ENCODE results near the gene SEPTIN10. TPM values are rescaled to one million over a fixed set of nuclear protein-coding genes. Genes with fewer than 3 reads are reported as not detected.

Gene SEPTIN10
- total RNA-seq, 1 donor from 2014 or later: 160 TPM

- Histone ChIP-seq H2AFZ (replicated peaks) (no peak overlapping the region), H3K27ac (no peak overlapping the region), H3K36me3 (peaks cover 7% of the 10 kb centered on the region), H3K79me2 (ENCODE audit: low read depth) (no peaks in the 10 kb centered on the region), H3K27me3 (no peaks in the 10 kb centered on the region), H3K4me3 (no peak overlapping the region), H3K4me2 (no peak overlapping the region), H3F3A (ENCODE audit: low read depth) (no peaks in the 10 kb centered on the region), H3K4me1 (no peaks in the 10 kb centered on the region), H3K9ac (no peak overlapping the region), H4K20me1 (ENCODE audit: low read depth) (no peaks in the 10 kb centered on the region), H3K9me3 (ENCODE audit: low read depth) (no peaks in the 10 kb centered on the region)
- H3K27ac Mint-ChIP-seq: no peak overlapping the region
- H3K9me3 Mint-ChIP-seq: peaks cover 8% of the 10 kb centered on the region
- H3K36me3 Mint-ChIP-seq: peaks cover 55% of the 10 kb centered on the region
- no peak for DNase-seq (ENCODE audit: low spot score)
- TF ChIP-seq EZH2 (IDR thresholded peaks at IDR 0.05) (no peak), CTCF (IDR thresholded peaks at IDR 0.05) (no peak), EZH2phosphoT487 (IDR thresholded peaks at IDR 0.05) (no peak)
- no peaks in the 10 kb centered on the region for H3K27me3 Mint-ChIP-seq (ENCODE audit: insufficient read depth, low read depth)
- H3K4me3 Mint-ChIP-seq: no peak overlapping the region
- H3K4me1 Mint-ChIP-seq: no peaks in the 10 kb centered on the region
Observed at GRCh38 chr2:109557309-109557708, 56.5 kb downstream of the SEPTIN10 start.

GRCh38 chr2:109555346-109555900 is 58.3 kb downstream of the SEPTIN10 start:
- Histone ChIP-seq H3K27me3 (no peaks in the 10 kb centered on the region), H3K36me3 (peaks cover 7% of the 10 kb centered on the region), H3K4me3 (no peak overlapping the region), H2AFZ (replicated peaks) (no peak overlapping the region), H3K27ac (no peak overlapping the region), H3K4me2 (no peak overlapping the region), H3K9me3 (ENCODE audit: low read depth) (no peaks in the 10 kb centered on the region), H3K4me1 (no peaks in the 10 kb centered on the region), H3K79me2 (ENCODE audit: low read depth) (no peaks in the 10 kb centered on the region), H3F3A (ENCODE audit: low read depth) (no peaks in the 10 kb centered on the region), H4K20me1 (ENCODE audit: low read depth) (no peaks in the 10 kb centered on the region), H3K9ac (no peak overlapping the region)
- no peak overlapping the region for H3K27ac Mint-ChIP-seq
- H3K4me3 Mint-ChIP-seq: no peak overlapping the region
- peaks cover 13% of the 10 kb centered on the region for H3K9me3 Mint-ChIP-seq
- TF ChIP-seq EZH2 (IDR thresholded peaks at IDR 0.05) (no peak), CTCF (IDR thresholded peaks at IDR 0.05) (no peak), EZH2phosphoT487 (IDR thresholded peaks at IDR 0.05) (no peak)
- H3K36me3 Mint-ChIP-seq: peaks cover 60% of the 10 kb centered on the region
- H3K27me3 Mint-ChIP-seq (ENCODE audit: insufficient read depth, low read depth): no peaks in the 10 kb centered on the region
- H3K4me1 Mint-ChIP-seq: peaks cover 3% of the 10 kb centered on the region
- DNase-seq (ENCODE audit: low spot score): no peak

GRCh38 chr2:109554758-109555157 is 59.0 kb downstream of the SEPTIN10 start:
- DNase-seq (ENCODE audit: low spot score): no peak
- Mint-ChIP-seq H3K27ac (no peak overlapping the region), H3K36me3 (peaks cover 57% of the 10 kb centered on the region), H3K4me3 (no peak overlapping the region), H3K4me1 (peaks cover 3% of the 10 kb centered on the region), H3K27me3 (ENCODE audit: insufficient read depth, low read depth) (no peaks in the 10 kb centered on the region), H3K9me3 (peaks cover 13% of the 10 kb centered on the region)
- TF ChIP-seq EZH2 (IDR thresholded peaks at IDR 0.05): no peak
- TF ChIP-seq CTCF (IDR thresholded peaks at IDR 0.05): no peak
- TF ChIP-seq EZH2phosphoT487 (IDR thresholded peaks at IDR 0.05): no peak
- Histone ChIP-seq H3K4me3 (no peak overlapping the region), H3K9me3 (ENCODE audit: low read depth) (no peaks in the 10 kb centered on the region), H3K4me2 (no peak overlapping the region), H3F3A (ENCODE audit: low read depth) (no peaks in the 10 kb centered on the region), H3K27ac (no peak overlapping the region), H3K27me3 (no peaks in the 10 kb centered on the region), H3K4me1 (no peaks in the 10 kb centered on the region), H3K36me3 (peaks cover 7% of the 10 kb centered on the region), H4K20me1 (ENCODE audit: low read depth) (no peaks in the 10 kb centered on the region), H3K79me2 (ENCODE audit: low read depth) (no peaks in the 10 kb centered on the region), H2AFZ (replicated peaks) (no peak overlapping the region), H3K9ac (no peak overlapping the region)

Data from neural progenitor cell (in vitro differentiated cells).